ENCODE data around the gene ADAT2. TPM values are rescaled to one million over a fixed set of nuclear protein-coding genes. Genes with fewer than 3 reads are reported as not detected.

Gene ADAT2
- total RNA-seq, 1 donor from 2014 or later: 8.1 TPM

DNA sequence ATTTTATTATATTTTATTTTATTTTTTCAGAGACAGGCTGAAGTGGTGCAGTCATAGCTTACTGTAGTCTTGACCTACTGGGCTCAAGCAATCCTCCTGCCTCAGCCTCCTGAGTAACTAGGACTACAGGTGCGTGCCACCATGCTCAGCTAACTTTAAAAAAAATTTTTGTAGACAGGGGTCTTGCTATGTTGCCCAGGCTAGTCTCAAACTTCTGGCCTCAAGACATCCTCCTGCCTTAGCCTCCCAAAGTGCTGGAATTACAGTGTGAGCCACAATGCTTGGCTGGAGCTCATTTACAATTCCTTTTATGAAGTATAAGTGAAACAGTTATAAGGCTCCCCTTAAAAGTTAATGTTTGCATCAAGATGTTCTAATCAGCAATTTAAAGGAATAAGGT is 46.5 kb upstream of the ADAT2 start:
- H4K20me1 ChIP-seq (ENCODE audit: insufficient read depth, low read length): no peaks in the 10 kb centered on the region
- Mint-ChIP-seq H3K4me1 (ENCODE audit: low read depth, unreplicated experiment) (peaks cover 4% of the 10 kb centered on the region), H3K36me3 (ENCODE audit: low read depth, unreplicated experiment) (peaks cover 20% of the 10 kb centered on the region), H3K27me3 (ENCODE audit: low read depth, unreplicated experiment) (no peaks in the 10 kb centered on the region), H3K27ac (ENCODE audit: unreplicated experiment) (no peak overlapping the region), H3K4me3 (ENCODE audit: unreplicated experiment) (no peak overlapping the region), H3K9me3 (ENCODE audit: unreplicated experiment) (no peaks in the 10 kb centered on the region)
- TF ChIP-seq EZH2 (IDR thresholded peaks at IDR 0.05; ENCODE audit: insufficient read depth, low read length) (no peak), CTCF (IDR thresholded peaks at IDR 0.05; ENCODE audit: insufficient read depth, low read depth, low read length) (no peak)
- H2AFZ ChIP-seq (ENCODE audit: low read depth, low read length): no peak overlapping the region
- H3K4me1 ChIP-seq (ENCODE audit: insufficient read depth, low read length): no peaks in the 10 kb centered on the region
- H3K27me3 ChIP-seq (ENCODE audit: insufficient read depth, low read length): no peaks in the 10 kb centered on the region
- no peak overlapping the region for H3K9ac ChIP-seq (ENCODE audit: low read length)
- H3K9me3 ChIP-seq (ENCODE audit: insufficient read depth, low read depth, low read length): no peaks in the 10 kb centered on the region
- FAIRE-seq (no peak), DNase-seq (ENCODE audit: low read depth) (no peak)
- H3K27ac ChIP-seq (ENCODE audit: low read depth, low read length): no peak overlapping the region
- H3K79me2 ChIP-seq (ENCODE audit: insufficient read depth, low read length): no peaks in the 10 kb centered on the region
- H3K4me3 ChIP-seq (ENCODE audit: insufficient read depth, low read depth, low read length): no peak overlapping the region
- no peak overlapping the region for H3K4me2 ChIP-seq (ENCODE audit: low read length)
- H3K36me3 ChIP-seq (ENCODE audit: insufficient read depth, low read length): peaks cover 34% of the 10 kb centered on the region

GRCh38 chr6:143490775-143491174 is 40.3 kb upstream of the ADAT2 start:
- DNase-seq (ENCODE audit: low read depth) (no peak), FAIRE-seq (no peak)
- no peaks in the 10 kb centered on the region for H3K9me3 Mint-ChIP-seq (ENCODE audit: unreplicated experiment)
- Histone ChIP-seq H3K79me2 (ENCODE audit: insufficient read depth, low read length) (no peaks in the 10 kb centered on the region), H3K4me3 (ENCODE audit: insufficient read depth, low read depth, low read length) (no peak overlapping the region), H3K4me1 (ENCODE audit: insufficient read depth, low read length) (no peaks in the 10 kb centered on the region), H3K4me2 (ENCODE audit: low read length) (no peak overlapping the region), H4K20me1 (ENCODE audit: insufficient read depth, low read length) (no peaks in the 10 kb centered on the region), H3K27ac (ENCODE audit: low read depth, low read length) (no peak overlapping the region), H2AFZ (ENCODE audit: low read depth, low read length) (no peak overlapping the region), H3K36me3 (ENCODE audit: insufficient read depth, low read length) (peaks cover 16% of the 10 kb centered on the region), H3K9ac (ENCODE audit: low read length) (no peak overlapping the region), H3K9me3 (ENCODE audit: insufficient read depth, low read depth, low read length) (no peaks in the 10 kb centered on the region), H3K27me3 (ENCODE audit: insufficient read depth, low read length) (no peaks in the 10 kb centered on the region)
- TF ChIP-seq CTCF (IDR thresholded peaks at IDR 0.05; ENCODE audit: insufficient read depth, low read depth, low read length) (no peak), EZH2 (IDR thresholded peaks at IDR 0.05; ENCODE audit: insufficient read depth, low read length) (no peak)
- no peak overlapping the region for H3K4me3 Mint-ChIP-seq (ENCODE audit: unreplicated experiment)
- H3K4me1 Mint-ChIP-seq (ENCODE audit: low read depth, unreplicated experiment): no peaks in the 10 kb centered on the region
- no peaks in the 10 kb centered on the region for H3K27me3 Mint-ChIP-seq (ENCODE audit: low read depth, unreplicated experiment)
- no peak overlapping the region for H3K27ac Mint-ChIP-seq (ENCODE audit: unreplicated experiment)
- H3K36me3 Mint-ChIP-seq (ENCODE audit: low read depth, unreplicated experiment): no peaks in the 10 kb centered on the region

DNA sequence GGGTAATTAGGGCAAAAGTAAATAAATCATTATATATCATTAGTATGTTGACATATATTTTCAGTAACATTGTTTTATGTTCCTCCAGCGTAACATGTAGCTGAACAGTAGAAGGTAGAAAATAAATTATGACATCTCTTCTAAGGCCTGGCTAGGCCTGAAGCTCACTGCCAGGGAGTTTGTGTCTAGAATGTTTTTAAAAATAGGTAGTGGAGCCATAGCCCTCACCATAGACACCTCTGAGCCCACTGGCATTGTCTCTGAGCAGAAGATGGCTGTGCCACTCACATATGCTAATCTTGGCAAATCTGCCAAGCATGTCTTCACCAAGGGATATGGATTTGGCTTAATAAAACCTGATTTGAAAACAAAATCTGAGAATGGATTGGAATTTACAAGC is 39.7 kb upstream of the ADAT2 start:
- H3K27ac ChIP-seq (ENCODE audit: low read depth, low read length): no peak overlapping the region
- H3K9me3 Mint-ChIP-seq (ENCODE audit: unreplicated experiment): no peaks in the 10 kb centered on the region
- H3K27me3 Mint-ChIP-seq (ENCODE audit: low read depth, unreplicated experiment): no peaks in the 10 kb centered on the region
- H3K27ac Mint-ChIP-seq (ENCODE audit: unreplicated experiment): no peak overlapping the region
- DNase-seq (ENCODE audit: low read depth) (no peak), FAIRE-seq (no peak)
- H3K36me3 Mint-ChIP-seq (ENCODE audit: low read depth, unreplicated experiment): no peaks in the 10 kb centered on the region
- no peaks in the 10 kb centered on the region for H4K20me1 ChIP-seq (ENCODE audit: insufficient read depth, low read length)
- H3K4me2 ChIP-seq (ENCODE audit: low read length): no peak overlapping the region
- no peak overlapping the region for H3K4me3 Mint-ChIP-seq (ENCODE audit: unreplicated experiment)
- TF ChIP-seq EZH2 (IDR thresholded peaks at IDR 0.05; ENCODE audit: insufficient read depth, low read length) (no peak), CTCF (IDR thresholded peaks at IDR 0.05; ENCODE audit: insufficient read depth, low read depth, low read length) (no peak)
- no peaks in the 10 kb centered on the region for H3K9me3 ChIP-seq (ENCODE audit: insufficient read depth, low read depth, low read length)
- no peak overlapping the region for H3K4me3 ChIP-seq (ENCODE audit: insufficient read depth, low read depth, low read length)
- H3K36me3 ChIP-seq (ENCODE audit: insufficient read depth, low read length): peaks cover 12% of the 10 kb centered on the region
- H3K4me1 ChIP-seq (ENCODE audit: insufficient read depth, low read length): no peaks in the 10 kb centered on the region
- no peak overlapping the region for H3K9ac ChIP-seq (ENCODE audit: low read length)
- H3K4me1 Mint-ChIP-seq (ENCODE audit: low read depth, unreplicated experiment): no peaks in the 10 kb centered on the region
- no peaks in the 10 kb centered on the region for H3K79me2 ChIP-seq (ENCODE audit: insufficient read depth, low read length)
- H3K27me3 ChIP-seq (ENCODE audit: insufficient read depth, low read length): no peaks in the 10 kb centered on the region
- H2AFZ ChIP-seq (ENCODE audit: low read depth, low read length): no peak overlapping the region

All from astrocyte (in vitro differentiated cells and primary cell).